GM12873 (cell line): ENCODE data around the gene OR4D2.

ENCODE experiments used
- TF ChIP-seq, protein P1 (sequence below): IDR thresholded peaks from 2 replicates; pipeline ENCODE4 v1.5.1; 2012; ENCODE audit warnings: low read depth, mild to moderate bottlenecking, moderate library complexity, low read length, control low read depth; ENCODE audit not compliant: insufficient read depth; ENCODE audit errors: missing control alignments

The OR4D2 gene

DNA sequence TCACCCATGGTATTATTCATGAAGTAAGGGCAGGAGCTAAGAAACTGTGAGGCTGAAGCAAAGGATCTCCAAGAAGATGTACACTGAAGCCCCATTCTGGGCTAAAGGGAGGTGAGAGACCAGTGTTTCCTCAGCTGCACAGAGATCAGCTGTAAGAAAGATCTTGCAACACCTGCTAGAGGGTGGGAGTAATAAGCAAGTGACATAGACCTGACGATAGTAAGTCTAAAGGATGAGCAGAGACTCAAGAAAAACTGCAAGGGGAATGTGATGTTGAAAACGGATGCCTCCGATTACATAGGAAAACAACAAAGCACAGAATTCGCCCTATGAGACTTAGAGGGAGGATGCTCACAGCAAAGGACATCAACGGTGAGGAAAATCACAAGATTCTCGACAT lies at the start of gene OR4D2:
Gene OR4D2, plus strand, starts transcription at position 301 of the 400 bp plus-strand sequence. CDS start 2,674 bp downstream, outside the sequence.
- TF ChIP-seq, protein P1, sequence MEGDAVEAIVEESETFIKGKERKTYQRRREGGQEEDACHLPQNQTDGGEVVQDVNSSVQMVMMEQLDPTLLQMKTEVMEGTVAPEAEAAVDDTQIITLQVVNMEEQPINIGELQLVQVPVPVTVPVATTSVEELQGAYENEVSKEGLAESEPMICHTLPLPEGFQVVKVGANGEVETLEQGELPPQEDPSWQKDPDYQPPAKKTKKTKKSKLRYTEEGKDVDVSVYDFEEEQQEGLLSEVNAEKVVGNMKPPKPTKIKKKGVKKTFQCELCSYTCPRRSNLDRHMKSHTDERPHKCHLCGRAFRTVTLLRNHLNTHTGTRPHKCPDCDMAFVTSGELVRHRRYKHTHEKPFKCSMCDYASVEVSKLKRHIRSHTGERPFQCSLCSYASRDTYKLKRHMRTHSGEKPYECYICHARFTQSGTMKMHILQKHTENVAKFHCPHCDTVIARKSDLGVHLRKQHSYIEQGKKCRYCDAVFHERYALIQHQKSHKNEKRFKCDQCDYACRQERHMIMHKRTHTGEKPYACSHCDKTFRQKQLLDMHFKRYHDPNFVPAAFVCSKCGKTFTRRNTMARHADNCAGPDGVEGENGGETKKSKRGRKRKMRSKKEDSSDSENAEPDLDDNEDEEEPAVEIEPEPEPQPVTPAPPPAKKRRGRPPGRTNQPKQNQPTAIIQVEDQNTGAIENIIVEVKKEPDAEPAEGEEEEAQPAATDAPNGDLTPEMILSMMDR: no peak

DNA sequence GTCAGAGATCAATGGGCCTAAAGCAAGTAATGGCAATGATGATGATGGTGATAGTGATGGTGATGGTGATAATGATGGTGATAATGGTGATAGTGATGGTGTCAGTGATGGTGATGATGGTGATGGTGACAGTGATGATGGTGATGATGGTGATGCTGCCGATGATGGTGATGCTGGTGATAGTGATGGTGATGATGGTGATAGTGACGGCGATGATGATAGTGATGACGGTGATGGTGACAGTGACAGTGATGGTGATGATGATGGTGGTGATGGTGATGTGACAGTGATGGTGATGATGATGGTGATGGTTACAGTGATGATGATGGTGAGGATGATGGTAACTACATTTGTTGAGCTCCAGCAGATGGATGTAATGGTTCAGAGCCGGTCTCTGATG lies 49.4 kb upstream of the OR4D2 start:
- TF ChIP-seq, protein P1: no peak

DNA sequence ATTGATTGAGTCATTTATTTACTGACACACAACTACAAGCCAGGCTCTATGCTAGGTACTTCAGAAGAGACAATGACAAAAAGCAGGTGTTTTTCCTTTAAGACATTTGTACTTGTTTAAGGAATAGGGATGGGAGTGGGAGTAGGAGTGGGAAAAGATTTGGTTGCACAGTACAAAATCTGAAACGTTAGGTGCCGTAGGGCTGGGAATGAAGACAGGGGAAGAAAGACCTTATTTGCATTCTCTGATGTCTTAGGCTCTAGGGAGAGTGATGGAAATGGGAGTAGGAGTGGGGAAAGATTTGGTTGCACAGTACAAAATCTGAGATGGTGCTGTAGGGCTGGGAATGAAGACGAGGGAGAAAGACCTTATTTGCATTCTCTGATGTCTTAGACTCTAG lies 47.3 kb upstream of the OR4D2 start:
- TF ChIP-seq, protein P1: no peak

DNA sequence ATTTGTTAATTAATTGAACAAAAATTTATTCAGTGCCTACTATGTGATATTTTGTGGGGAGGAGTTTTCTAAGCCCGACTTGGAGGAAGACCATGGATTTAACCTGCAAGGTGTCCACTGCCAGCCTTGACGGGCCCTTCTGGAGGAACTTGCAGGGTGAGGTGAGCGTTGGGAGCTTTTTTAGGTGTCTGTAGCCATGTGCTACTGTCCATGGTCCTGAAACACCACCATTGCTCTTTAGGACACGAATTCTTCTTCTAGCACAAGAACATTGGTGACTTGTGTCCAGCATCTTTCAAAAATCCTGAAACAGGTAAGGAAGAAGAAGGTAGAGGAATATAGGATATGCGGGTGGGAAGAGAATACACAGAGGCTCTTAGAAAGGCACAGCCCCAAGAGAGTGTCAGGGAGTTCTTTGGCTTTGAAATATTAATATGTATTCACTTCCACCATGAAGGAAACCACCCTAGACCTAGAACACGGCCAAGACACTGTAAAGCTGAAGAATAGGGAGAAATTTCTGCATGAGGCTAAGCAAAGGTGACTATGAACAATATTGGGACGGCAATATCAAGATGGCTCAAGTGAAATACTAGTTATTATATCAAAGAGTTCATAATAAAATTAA lies 46.5 kb upstream of the OR4D2 start:
- TF ChIP-seq, protein P1: no peak

DNA sequence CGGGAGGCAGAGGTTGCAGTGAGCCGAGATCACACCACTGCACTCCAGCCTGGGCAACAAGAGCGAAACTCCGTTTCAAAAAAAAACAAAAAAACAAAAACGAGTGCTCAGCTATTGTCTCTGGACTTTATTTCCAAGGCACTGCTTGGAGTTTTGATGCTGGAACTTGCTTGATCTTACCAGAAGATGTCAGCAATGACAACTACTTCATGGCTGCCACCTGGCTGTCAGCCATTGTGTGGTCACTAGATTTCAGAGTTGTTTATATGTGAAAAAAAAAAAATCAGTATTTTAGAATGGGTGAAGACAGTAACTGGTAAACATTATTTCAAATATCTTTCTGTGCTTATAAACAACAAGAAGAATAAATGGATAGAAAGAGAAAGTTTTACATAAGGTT lies 44.9 kb upstream of the OR4D2 start:
- TF ChIP-seq, protein P1: peak; percentile 34

DNA sequence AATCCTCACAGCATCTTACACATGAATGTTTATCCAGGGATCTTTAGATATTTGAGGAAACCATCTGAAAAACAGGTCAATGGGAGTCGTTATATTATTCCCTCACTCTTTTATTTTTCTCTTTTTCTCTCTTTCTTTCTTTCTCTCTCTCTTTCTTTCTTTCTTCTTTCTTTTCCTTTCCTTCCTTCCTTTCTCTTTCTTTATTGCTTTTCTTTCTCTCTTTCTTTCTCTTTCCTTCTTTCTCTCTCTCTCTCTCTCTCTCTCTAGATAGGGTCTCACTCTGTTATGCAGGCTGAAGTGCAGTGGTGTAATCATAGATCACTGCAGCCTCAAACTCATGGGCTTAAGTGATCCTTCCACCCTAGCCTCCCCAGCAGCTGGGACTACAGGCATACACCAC lies 38.9 kb upstream of the OR4D2 start:
- TF ChIP-seq, protein P1: no peak

DNA sequence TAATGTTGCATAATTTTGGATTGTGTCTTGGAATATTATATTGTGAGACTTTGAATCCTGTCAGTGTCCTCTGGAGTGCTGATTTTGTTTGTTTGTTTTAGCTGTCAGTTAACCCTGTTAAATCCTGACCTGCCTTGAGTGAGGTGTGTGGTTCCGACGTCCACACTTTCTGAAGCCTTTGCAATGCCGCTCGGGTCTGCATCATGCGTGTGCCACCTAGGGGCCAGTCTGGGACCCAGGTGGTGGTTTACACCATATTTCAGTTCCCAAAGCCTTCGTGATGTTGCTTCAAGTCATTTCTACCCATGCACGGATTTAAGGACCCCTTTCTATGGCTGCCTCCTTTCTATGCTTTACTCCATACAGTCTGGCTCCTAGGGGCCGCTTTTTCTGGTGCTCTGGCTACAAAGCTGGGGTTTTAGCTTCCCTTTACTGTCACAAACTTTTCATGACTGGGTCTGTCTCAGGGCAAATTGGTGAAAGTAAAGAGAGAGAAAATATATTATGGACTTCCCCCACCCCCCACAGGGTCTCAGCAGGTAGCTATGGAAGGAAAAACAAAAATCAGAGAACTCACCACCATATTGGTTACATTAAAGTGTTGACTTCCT lies 30.0 kb upstream of the OR4D2 start:
- TF ChIP-seq, protein P1: peak; percentile 55
